Activated CD4-positive, alpha-beta T cell treated with anti-CD3 and anti-CD28 coated beads, Interleukin-2, amount 50 U/mL, for 24 hours (primary cell): ENCODE results near the gene VAMP2.
A peak's percentile ranks its signal among the peaks of the same experiment; 100 is the strongest.
"Not testable (repeated sequence)": the region's sequence is repeated elsewhere in the genome, so short reads cannot be mapped to it uniquely, and the experiment has no call there.

Experiments used
- DNase-seq, 2 donors: peaks; one replicate each; pipeline ENCODE4 v3.0.0-alpha.2; 2020; ENCODE audit warnings: low read depth in 1 of 2, low spot score in 1 of 2

Gene VAMP2

GRCh38 chr17:8176197-8176940, 13.6 kb upstream of the VAMP2 start, which contains the start of gene TMEM107:
TSS of gene TMEM107 (minus strand) at chr17:8176380. CDS start at chr17:8176286, 94 bp downstream.
- DNase-seq = peak; percentile 65 to 87

DNA sequence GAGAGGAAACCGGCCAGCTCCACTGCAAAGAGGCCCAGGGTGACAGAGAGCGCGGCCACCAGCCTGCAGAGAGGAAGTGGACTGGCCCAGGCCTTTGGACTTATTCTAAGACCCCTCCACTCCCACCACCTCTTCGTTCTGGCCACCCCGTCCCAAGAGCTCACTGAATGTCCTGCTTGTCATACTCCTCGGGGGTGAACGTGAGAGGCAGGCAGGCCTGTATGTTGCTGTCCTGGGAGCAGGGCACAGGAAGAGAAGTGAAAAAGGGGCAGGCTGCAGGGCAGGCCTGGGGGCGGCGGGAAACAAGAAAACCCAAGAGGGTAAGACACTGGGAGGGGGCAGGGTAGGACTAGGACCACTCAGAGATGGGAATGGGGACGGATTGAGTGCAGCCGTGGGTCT, 13.0 kb upstream of the VAMP2 start:
- DNase-seq = no peak

GRCh38 chr17:8173871-8174322, 11.1 kb upstream of the VAMP2 start:
- no peak for DNase-seq

DNA sequence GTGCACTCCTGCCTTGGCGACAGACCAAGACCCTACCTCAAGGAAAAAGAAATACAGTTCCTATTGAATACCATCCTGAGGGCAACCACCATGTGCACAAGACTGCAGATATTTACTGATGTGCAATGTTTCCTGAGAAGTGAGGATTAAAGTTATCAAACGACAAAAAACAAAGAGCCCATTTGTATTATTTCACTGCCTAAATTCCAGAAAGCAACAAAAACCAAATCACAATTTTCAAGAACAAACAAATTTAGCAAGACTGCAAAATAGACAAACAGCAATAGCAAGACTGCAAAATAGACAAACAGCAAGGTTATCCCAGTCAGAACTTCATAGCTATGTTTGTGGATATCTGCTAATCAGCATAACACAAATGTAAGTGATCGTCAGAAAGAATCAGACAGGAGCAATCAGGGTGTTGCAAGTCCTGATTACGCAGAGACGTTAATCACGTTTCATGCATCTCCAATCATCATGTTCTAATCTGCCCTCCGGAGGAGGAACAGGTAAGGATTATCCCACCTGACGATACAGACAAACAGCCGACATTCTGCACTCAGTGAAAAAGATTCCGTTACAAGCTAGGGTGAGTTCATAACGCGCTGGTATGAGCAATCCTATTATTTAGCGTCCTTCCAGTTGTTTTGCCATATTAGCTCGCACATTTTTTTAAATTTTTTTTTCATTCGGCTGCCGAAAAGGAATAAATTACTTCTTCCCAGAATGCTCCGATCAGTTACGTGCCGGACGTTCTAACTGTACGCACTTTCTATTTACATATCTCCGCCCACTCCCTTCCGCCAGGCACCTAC, 10.5 kb upstream of the VAMP2 start:
- peak in 1 of 2 donors; percentile 90 for DNase-seq

DNA sequence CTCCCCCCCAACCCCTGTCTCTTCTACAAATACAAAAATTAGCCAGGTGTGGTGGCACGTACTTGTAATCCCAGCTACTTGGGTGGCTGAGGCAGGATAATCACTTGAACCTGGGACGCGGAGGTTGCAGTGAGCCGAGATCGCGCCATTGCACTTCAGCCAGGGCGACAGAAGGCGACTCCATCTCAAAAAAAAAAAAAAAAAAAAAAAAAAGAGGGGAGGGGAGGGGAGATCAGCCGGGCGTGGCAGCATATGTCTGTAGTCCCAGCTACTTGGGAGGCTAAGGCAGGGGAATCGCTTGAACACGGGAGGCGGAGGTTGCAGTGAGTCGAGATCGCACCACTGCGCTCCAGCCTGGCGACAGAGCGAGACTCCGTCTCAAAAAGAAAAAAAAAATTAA, 7.4 kb upstream of the VAMP2 start:
- DNase-seq = not testable (repeated sequence)

DNA sequence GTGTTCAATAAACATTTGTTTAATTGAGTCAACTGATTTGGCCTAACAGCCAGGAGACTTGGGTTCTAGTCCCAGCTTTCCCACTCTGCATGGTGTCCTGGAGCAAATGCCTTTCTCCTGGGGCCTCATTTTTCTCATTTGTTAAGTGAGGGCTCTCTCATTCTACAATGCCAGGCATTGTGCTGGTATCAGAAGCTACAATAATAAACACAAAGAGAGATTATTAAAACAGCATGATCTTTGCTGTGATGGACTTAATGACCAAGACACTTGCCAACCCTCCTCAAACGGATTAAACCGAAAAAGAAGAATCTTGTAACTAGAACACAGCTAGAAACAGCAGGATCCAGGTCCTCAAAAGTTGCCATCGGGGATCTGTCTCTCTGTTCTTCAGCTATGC, 4.8 kb upstream of the VAMP2 start:
- DNase-seq = no peak

DNA sequence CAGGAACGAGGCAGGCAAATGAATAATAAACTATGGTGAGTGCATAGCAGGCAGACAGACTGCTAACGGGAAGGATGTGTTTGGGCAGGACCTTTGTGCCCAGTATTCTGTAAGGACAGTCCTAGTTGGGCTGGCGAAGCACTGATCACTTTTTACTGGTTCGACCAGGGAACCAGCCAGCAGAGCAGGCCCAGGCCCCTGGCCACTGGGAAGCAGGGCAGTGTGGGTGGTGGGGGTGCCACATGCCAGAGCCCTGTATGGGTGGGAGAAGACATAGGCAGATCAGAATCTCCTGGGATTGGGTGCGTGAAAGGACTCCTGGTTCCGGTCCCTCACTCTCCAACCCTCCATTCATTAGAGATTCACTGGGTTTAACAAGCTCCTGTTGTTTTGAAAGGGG, 4.0 kb upstream of the VAMP2 start:
- no peak for DNase-seq

- no peak for DNase-seq
Observed at GRCh38 chr17:8164815-8165131, 2.0 kb upstream of the VAMP2 start.

GRCh38 chr17:8163978-8164814, 1.4 kb upstream of the VAMP2 start:
- DNase-seq = peak in 1 of 2 donors; percentile 75

GRCh38 chr17:8162997-8163977, 539 bp upstream of the VAMP2 start:
- DNase-seq = no peak

GRCh38 chr17:8161289-8162232, 1.2 kb downstream of the VAMP2 start:
- no peak for DNase-seq

- DNase-seq = no peak
Observed at GRCh38 chr17:8160741-8161221, 2.0 kb downstream of the VAMP2 start.

- DNase-seq = no peak
Observed at GRCh38 chr17:8160224-8160577, 2.5 kb downstream of the VAMP2 start.

DNA sequence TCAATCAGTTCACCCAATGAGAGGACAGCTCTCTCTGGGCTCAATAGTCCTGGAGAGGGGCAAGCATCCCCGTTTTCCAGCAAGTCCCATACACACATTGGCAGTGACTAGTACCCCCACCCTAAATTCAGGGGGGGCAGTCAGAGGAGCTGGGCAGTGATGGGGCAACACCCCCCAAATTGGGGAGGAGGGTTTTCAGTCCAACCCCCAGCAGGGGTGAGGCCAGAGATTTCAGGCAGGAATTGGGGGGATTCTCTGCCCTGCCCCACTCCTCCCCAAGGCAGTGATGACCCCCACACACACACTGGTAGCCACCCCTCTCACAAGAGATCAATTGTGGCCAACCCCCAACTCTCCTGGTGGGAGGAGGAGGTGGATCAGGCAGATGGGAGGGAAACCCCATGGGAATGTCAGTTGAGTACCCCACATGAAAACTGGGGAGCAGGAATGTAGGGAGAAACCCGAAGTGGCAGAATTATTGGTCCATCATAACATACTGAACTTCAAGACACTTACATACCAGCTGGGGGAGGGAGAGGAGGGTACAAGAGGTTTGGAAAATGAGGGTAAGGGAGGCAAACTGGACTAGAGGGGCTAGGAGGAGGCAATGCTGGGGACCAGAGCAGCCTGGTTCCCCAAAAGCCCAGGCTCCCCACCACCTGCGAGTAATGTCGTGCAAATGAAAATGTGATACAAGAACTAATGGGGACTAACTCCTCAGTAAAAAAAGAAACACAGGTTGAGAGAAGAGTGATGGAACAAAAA, 3.1 kb downstream of the VAMP2 start:
- no peak for DNase-seq

GRCh38 chr17:8159032-8159400, 3.7 kb downstream of the VAMP2 start:
- no peak for DNase-seq

DNA sequence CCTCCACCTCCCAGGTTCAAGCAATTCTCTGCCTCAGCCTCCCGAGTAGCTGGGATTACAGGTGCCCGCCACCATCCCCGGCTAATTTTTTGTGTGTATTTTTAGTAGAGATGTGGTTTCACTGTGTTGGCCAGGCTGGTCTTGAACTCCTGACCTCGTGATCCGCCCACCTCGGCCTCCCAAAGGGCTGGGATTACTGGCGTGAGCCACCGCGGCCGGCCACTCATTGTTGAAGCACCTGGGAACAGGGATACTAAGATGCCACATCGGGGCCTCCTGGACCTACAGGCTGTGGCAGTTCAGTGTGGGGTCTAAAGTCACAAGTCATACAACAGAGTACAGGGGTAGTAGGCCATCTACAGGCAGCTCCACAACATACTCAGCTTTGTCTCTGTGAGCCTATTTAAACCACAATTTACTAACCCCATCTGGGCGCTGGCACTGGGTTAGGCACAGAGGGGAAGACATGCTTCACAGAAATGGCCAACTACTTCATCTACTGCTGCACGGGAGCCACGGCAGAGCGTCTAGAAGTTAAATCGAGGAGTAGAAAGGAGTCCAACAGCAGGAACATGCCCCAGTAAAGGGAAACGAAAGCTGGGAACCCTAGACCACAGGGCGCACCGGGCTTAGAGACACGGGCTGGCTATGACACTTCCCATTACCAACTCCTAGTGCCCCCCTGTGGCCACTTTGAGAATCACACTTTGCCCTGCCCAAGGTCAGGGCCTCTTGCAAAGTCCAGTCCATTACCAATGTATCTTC, 4.3 kb downstream of the VAMP2 start:
- peak in 1 of 2 donors; percentile 85 for DNase-seq

DNA sequence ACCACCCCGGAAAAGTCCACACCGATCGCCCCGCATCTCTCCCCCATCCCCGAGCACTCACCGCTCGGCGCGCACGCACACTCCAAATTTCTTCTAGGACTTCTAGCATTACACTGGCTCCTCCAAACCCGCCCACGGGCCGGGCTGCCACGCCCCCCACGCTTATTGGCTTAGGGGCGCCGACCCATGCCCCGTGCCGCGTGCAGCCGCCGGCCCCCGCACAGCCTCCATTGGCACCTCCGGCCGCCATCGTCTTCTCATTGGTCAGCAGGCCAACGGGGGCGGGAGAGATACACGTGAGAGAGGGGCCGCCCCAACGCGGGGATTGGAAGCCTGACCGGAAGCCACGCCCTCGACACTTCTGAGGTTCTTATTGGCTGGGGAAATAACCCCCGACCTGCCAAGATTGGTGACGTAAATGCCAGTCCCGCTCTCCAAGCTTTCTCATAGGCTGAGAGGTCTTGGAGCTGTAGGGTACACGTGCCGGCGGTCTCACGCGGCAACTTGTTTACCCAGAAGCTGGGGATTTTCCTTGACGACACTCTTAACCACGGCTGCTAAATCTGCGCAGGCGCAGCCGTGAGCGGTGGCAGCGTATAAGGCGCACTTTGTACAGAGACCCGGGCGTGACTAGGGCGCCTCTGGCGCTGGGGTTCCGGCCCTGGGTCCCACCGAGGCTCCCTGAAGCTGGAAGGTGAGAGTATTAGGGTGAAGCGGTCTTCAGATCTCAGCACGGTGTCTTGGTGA, 6.3 kb downstream of the VAMP2 start:
- peak; percentile 98 to 100 for DNase-seq
